ENCODE results near the gene RNF123.
"Not testable (repeated sequence)": the region's sequence is repeated elsewhere in the genome, so short reads cannot be mapped to it uniquely, and the experiment has no call there.

RNF123 gene

GRCh38 chr3:49689908-49690624, 709 bp downstream of the RNF123 start:
- not testable (repeated sequence) for DNase-seq (ENCODE audit: low read depth, low spot score); H3K27me3 ChIP-seq (ENCODE audit: control insufficient read depth, insufficient read depth, low read length); H3K27ac ChIP-seq (ENCODE audit: low read length); H3K4me1 ChIP-seq (ENCODE audit: control insufficient read depth, insufficient read depth, low read length); H3K9me3 ChIP-seq (ENCODE audit: control insufficient read depth, insufficient read depth, low read length); H3K36me3 ChIP-seq (ENCODE audit: control insufficient read depth, insufficient read depth, low read length)
- no CpG with 5 or more reads among the region's 16 CpGs for WGBS (ENCODE audit: insufficient coverage, insufficient read length)
- peak overlapping the region; percentile 80 for H3K4me3 ChIP-seq (ENCODE audit: low read length)

GRCh38 chr3:49690856-49691255, 1.5 kb downstream of the RNF123 start:
- not testable (repeated sequence) for H3K9me3 ChIP-seq (ENCODE audit: control insufficient read depth, insufficient read depth, low read length); DNase-seq (ENCODE audit: low read depth, low spot score); H3K4me1 ChIP-seq (ENCODE audit: control insufficient read depth, insufficient read depth, low read length); H3K27me3 ChIP-seq (ENCODE audit: control insufficient read depth, insufficient read depth, low read length); H3K4me3 ChIP-seq (ENCODE audit: low read length); H3K27ac ChIP-seq (ENCODE audit: low read length); H3K36me3 ChIP-seq (ENCODE audit: control insufficient read depth, insufficient read depth, low read length)
- WGBS (ENCODE audit: insufficient coverage, insufficient read length), result no CpG with 5 or more reads among the region's 3 CpGs

DNA sequence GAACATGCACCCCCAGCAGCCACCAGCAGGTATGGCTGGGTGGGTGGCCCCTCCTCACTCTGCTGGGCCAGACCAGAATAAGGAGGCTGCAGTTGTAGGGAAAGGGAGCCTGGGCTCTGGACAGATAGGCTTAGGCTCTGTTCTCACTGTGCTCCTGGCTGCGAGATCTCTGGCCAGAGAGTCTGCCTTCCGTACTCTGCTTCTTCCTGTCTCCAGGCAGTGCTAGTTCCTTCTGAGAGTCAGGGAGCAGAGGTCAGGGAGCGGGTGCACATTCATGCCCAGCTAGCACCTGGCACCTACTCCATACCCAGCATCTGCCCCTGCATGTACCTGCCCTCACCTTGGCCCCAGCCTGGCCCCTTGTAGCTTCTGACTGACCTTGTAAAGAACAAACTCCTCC, 2.1 kb downstream of the RNF123 start:
- not testable (repeated sequence) for H3K4me1 ChIP-seq (ENCODE audit: control insufficient read depth, insufficient read depth, low read length); H3K9me3 ChIP-seq (ENCODE audit: control insufficient read depth, insufficient read depth, low read length); H3K4me3 ChIP-seq (ENCODE audit: low read length); DNase-seq (ENCODE audit: low read depth, low spot score); H3K27me3 ChIP-seq (ENCODE audit: control insufficient read depth, insufficient read depth, low read length); H3K36me3 ChIP-seq (ENCODE audit: control insufficient read depth, insufficient read depth, low read length); H3K27ac ChIP-seq (ENCODE audit: low read length)
- WGBS (ENCODE audit: insufficient coverage, insufficient read length), result no CpG with 5 or more reads among the region's 3 CpGs

GRCh38 chr3:49694409-49695070, 5.2 kb downstream of the RNF123 start:
- H3K27me3 ChIP-seq (ENCODE audit: control insufficient read depth, insufficient read depth, low read length); DNase-seq (ENCODE audit: low read depth, low spot score); H3K27ac ChIP-seq (ENCODE audit: low read length); H3K4me3 ChIP-seq (ENCODE audit: low read length); H3K9me3 ChIP-seq (ENCODE audit: control insufficient read depth, insufficient read depth, low read length); H3K4me1 ChIP-seq (ENCODE audit: control insufficient read depth, insufficient read depth, low read length); H3K36me3 ChIP-seq (ENCODE audit: control insufficient read depth, insufficient read depth, low read length): not testable (repeated sequence)
- no CpG with 5 or more reads among the region's 6 CpGs for WGBS (ENCODE audit: insufficient coverage, insufficient read length)

DNA sequence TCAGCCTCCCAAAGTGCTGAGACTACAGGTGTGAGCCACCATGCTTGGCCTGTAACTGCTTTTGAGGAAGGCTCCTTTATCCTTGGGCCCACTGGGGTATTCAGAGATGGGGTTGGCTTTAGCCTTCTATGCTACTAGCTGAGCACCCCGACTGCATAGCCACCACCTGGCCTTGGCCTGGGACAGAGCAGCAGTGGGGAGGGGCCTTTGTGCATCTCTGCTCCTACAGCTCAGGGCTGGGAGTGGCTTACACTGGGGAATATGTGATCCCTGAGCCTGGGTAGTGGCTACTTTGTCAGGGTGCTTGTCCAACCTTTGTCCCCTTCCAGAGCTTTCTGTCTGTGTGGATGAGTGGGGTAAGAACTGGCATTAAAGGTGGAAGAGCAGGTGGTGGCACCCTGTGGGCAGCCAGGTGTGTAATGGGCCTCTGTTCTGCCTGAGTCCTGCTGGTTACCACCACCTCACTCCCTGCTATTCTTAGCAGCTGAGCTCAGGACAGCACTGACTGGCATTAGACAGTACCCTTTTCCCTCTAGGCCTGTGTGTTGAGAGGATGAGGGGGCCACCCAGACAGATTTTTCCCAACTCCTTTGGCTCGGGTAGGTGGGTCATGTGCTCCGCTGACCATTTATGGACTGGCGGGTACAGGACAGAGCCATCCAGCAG, 6.1 kb downstream of the RNF123 start:
- not testable (repeated sequence) for H3K27ac ChIP-seq (ENCODE audit: low read length); H3K4me1 ChIP-seq (ENCODE audit: control insufficient read depth, insufficient read depth, low read length); H3K27me3 ChIP-seq (ENCODE audit: control insufficient read depth, insufficient read depth, low read length); H3K9me3 ChIP-seq (ENCODE audit: control insufficient read depth, insufficient read depth, low read length); H3K36me3 ChIP-seq (ENCODE audit: control insufficient read depth, insufficient read depth, low read length); DNase-seq (ENCODE audit: low read depth, low spot score); H3K4me3 ChIP-seq (ENCODE audit: low read length)
- WGBS (ENCODE audit: insufficient coverage, insufficient read length), result no CpG with 5 or more reads among the region's 4 CpGs

DNA sequence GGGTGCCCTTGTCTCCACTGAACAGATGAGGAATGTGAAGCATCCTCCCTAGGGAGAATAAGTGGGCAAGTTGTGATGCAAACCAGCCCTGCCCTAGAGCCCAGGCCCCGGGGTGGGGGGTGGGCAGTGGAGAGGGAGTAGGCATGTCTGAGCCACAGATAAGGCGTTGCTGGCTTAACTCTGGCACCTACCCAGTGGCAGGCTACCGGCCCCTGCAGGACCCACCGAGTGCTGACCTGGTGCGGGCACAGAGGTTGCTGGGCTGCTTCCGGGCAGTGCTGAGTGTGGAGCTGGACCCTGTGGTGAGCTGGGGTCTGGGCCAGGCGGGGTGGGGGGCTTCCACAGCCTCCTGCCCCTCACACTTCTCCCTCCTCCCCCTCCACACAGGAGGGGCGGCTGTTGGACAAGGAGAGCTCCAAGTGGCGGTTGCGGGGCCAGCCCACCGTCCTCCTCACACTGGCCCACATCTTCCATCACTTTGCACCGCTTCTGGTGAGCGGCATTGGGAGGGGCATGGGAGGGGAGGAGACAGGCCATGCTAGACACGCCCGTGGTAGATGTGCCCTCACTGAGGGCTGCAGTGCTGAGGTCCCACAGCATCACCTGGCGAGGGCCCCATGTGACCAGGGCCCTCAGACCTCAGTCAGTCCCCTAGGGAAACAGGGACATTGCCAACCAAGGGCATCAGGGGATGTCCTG, 10.1 kb downstream of the RNF123 start:
- H3K36me3 ChIP-seq (ENCODE audit: control insufficient read depth, insufficient read depth, low read length), result peaks cover 16% of the 10 kb centered on the region
- H3K27me3 ChIP-seq (ENCODE audit: control insufficient read depth, insufficient read depth, low read length), result no peaks in the 10 kb centered on the region
- WGBS (ENCODE audit: insufficient coverage, insufficient read length), result no CpG with 5 or more reads among the region's 16 CpGs
- DNase-seq (ENCODE audit: low read depth, low spot score), result no peak
- H3K4me1 ChIP-seq (ENCODE audit: control insufficient read depth, insufficient read depth, low read length), result peaks cover 2% of the 10 kb centered on the region
- H3K27ac ChIP-seq (ENCODE audit: low read length), result no peak overlapping the region
- no peaks in the 10 kb centered on the region for H3K9me3 ChIP-seq (ENCODE audit: control insufficient read depth, insufficient read depth, low read length)
- H3K4me3 ChIP-seq (ENCODE audit: low read length), result no peak overlapping the region

GRCh38 chr3:49700014-49700413, 10.7 kb downstream of the RNF123 start:
- H3K27me3 ChIP-seq (ENCODE audit: control insufficient read depth, insufficient read depth, low read length), result no peaks in the 10 kb centered on the region
- H3K4me3 ChIP-seq (ENCODE audit: low read length), result no peak overlapping the region
- no peaks in the 10 kb centered on the region for H3K9me3 ChIP-seq (ENCODE audit: control insufficient read depth, insufficient read depth, low read length)
- no peak overlapping the region for H3K27ac ChIP-seq (ENCODE audit: low read length)
- H3K36me3 ChIP-seq (ENCODE audit: control insufficient read depth, insufficient read depth, low read length), result peaks cover 20% of the 10 kb centered on the region
- no peak for DNase-seq (ENCODE audit: low read depth, low spot score)
- H3K4me1 ChIP-seq (ENCODE audit: control insufficient read depth, insufficient read depth, low read length), result peaks cover 2% of the 10 kb centered on the region
- WGBS (ENCODE audit: insufficient coverage, insufficient read length), result no CpG with 5 or more reads among the region's 8 CpGs

- no CpG with 5 or more reads among the region's 13 CpGs for WGBS (ENCODE audit: insufficient coverage, insufficient read length)
- no peak overlapping the region for H3K4me3 ChIP-seq (ENCODE audit: low read length)
- no peaks in the 10 kb centered on the region for H3K9me3 ChIP-seq (ENCODE audit: control insufficient read depth, insufficient read depth, low read length)
- peaks cover 21% of the 10 kb centered on the region for H3K36me3 ChIP-seq (ENCODE audit: control insufficient read depth, insufficient read depth, low read length)
- no peaks in the 10 kb centered on the region for H3K27me3 ChIP-seq (ENCODE audit: control insufficient read depth, insufficient read depth, low read length)
- H3K4me1 ChIP-seq (ENCODE audit: control insufficient read depth, insufficient read depth, low read length), result peaks cover 2% of the 10 kb centered on the region
- DNase-seq (ENCODE audit: low read depth, low spot score), result no peak
- no peak overlapping the region for H3K27ac ChIP-seq (ENCODE audit: low read length)
These were observed 11.2 kb downstream of the RNF123 start for GRCh38 chr3:49700453-49701128.

DNA sequence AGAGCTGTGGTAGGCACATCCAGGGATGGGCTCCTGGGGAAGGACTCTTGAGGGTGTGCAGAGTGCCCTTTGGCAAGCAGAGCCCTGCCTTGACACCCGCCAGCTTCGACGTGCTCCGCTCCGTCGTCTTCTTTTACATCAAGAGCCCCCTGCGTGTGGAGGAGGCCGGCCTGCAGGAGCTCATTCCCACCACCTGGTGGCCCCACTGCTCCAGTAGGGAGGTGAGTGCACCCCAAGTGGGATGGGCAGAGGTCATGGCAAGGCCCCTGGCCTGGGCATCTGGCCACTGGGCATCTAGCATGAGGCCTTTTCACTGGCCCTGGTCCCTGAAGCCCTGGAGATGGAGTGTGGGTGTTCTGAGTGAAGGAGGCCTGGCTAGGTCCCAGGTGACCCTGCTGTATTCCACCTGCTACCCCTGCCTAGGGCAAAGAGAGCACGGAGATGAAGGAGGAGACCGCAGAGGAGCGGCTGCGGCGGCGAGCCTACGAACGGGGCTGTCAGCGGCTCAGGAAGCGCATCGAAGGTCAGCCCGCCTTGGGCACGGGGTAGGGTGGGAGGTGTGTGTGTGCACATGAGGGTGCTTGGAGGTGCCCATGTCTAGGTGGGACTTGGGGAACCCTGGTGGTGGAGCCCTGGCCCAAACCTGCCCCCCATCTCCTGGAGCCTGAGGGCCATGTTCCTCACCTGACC, 12.2 kb downstream of the RNF123 start:
- Histone ChIP-seq H3K9me3 (ENCODE audit: control insufficient read depth, insufficient read depth, low read length) (no peaks in the 10 kb centered on the region), H3K4me3 (ENCODE audit: low read length) (no peak overlapping the region), H3K27me3 (ENCODE audit: control insufficient read depth, insufficient read depth, low read length) (no peaks in the 10 kb centered on the region), H3K27ac (ENCODE audit: low read length) (no peak overlapping the region), H3K4me1 (ENCODE audit: control insufficient read depth, insufficient read depth, low read length) (peaks cover 2% of the 10 kb centered on the region), H3K36me3 (ENCODE audit: control insufficient read depth, insufficient read depth, low read length) (peaks cover 22% of the 10 kb centered on the region)
- no peak for DNase-seq (ENCODE audit: low read depth, low spot score)
- WGBS (ENCODE audit: insufficient coverage, insufficient read length), result no CpG with 5 or more reads among the region's 21 CpGs
